Choroid plexus epithelial cell (primary cell): ENCODE measurements around the gene C15orf40.
A peak's percentile ranks its signal among the peaks of the same experiment; 100 is the strongest.
"Not testable (repeated sequence)": the region's sequence is repeated elsewhere in the genome, so short reads cannot be mapped to it uniquely, and the experiment has no call there.

Experiments
- DNase-seq: peaks from one replicate; pipeline ENCODE4 v3.0.0-alpha.2; 2010; ENCODE audit warnings: low read depth
- H3K4me3 ChIP-seq: 2 replicates; pipeline ENCODE4 v1.5.1; 2011; ENCODE audit warnings: low read depth, mild to moderate bottlenecking, control low read depth, low read length, moderate library complexity
- CTCF ChIP-seq: conservative IDR thresholded peaks from 2 replicates; pipeline ENCODE4 v1.5.1; 2011; ENCODE audit warnings: low read depth, mild to moderate bottlenecking, control low read depth, inconsistent platforms, low read length, moderate library complexity

C15orf40 gene

DNA sequence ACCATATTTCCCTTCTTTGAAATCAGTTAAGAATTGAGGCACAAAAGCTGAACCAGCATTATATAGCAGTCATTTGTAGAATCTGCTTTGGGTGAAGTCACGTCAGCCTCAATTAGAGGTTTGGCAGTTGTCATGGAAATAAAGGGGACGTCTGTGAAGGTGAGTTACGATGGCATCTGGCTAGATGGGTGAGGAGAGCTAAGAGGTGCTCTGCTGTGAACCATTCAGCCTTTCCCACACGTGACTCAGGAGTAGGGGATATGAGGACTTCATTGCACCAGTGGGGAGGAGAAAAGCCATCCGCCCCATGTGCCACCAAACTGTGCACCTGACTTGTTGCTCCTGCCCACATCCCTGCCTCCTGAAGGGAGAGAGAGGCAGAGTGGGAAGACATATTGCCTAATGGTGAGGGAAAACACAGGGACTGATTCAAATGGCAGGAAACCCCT, 2.8 kb upstream of the C15orf40 start:
- no peak overlapping the region for H3K4me3 ChIP-seq
- DNase-seq = no peak
- no peak for TF ChIP-seq CTCF

- TF ChIP-seq CTCF = no peak
- no peak for DNase-seq
- H3K4me3 ChIP-seq = no peak overlapping the region
These were observed 1.2 kb upstream of the C15orf40 start for GRCh38 chr15:83012636-83013035.

DNA sequence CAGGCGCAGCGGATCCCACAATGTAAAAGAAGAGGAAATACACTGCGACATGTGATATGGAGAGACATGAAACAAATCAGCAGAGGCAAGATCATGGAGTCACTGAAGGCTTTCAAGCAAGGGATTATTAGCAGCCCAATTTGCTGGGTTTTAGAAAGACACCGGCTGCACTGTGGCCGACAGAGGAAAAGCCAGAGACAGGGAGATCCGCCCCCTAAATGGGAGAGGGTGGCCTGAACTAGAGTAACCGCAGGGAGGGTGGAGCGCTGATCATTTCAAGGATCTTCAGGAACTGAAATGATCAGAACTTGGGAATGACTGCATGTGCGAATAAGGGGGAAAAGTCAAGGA, 612 bp upstream of the C15orf40 start:
- DNase-seq = no peak
- peak overlapping the region; percentile 99 for H3K4me3 ChIP-seq
- no peak for TF ChIP-seq CTCF

GRCh38 chr15:83010709-83011270, 649 bp downstream of the C15orf40 start:
- TF ChIP-seq CTCF = peak; percentile 99
- H3K4me3 ChIP-seq = peak overlapping the region; percentile 99
- DNase-seq = peak; percentile 93

DNA sequence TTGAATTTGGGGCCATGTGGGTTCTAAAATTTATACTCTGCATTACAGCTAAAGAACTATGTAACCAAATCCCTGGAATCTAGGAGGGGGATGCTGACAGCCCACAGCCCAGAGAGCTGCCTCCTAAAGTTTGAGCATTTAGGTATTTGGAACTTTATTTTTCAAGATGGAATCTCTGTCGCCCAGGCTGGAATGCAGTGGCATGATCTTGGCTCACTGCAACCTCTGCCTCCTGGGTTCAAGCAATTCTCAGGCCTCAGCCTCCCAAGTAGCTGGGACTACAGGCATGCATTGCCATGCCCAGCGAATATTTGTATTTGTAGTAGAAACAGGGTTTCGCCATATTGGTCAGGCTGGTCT, 10.8 kb downstream of the C15orf40 start:
- not testable (repeated sequence) for DNase-seq, H3K4me3 ChIP-seq

- H3K4me3 ChIP-seq = peak overlapping the region; percentile 53
- DNase-seq = peak; percentile 85
- peak; percentile 67 for TF ChIP-seq CTCF
These were observed 11.4 kb downstream of the C15orf40 start for GRCh38 chr15:82999905-83000671.

DNA sequence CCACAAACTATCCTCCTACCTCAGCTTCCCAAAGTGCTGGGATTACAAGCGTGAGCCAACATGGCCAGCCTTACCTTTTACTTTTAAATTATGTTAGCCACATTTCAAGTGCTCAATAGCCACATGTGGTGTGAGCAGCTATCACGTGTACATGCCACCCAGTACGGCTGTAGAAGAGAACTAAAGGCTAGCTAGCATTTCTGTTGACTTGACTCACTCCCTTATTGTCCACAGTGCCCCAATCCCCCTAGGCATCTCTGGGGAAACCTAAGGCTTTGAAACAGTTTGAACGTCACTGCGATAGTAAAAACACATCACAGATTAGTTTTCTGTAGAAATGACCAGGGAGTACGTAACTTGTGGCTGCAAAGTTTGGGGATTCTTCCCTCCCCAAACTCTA, 12.0 kb downstream of the C15orf40 start:
- DNase-seq = no peak
- no peak for TF ChIP-seq CTCF
- H3K4me3 ChIP-seq = no peak overlapping the region
